GM13977 (cell line): ENCODE measurements around the gene CCDC122.

ENCODE experiments used
- DNase-seq: peaks from one replicate; pipeline ENCODE4 v3.0.0; 2012; ENCODE audit warnings: low spot score
- CTCF ChIP-seq: IDR thresholded peaks from 2 replicates; pipeline ENCODE4 v1.5.1; 2012; ENCODE audit warnings: mild to moderate bottlenecking, control low read depth; ENCODE audit not compliant: insufficient read depth; ENCODE audit errors: extremely low read depth, missing control alignments
- in situ Hi-C: fragments of 300-500 bp; cut with MboI; formaldehyde crosslinking; loops from one replicate; pipeline ENCODE4 v1.12.0; 2022; ENCODE audit warnings: low sequenced_read_pairs, low pct_unique_long_range_greater_than_20kb, mixed read lengths, inconsistent platforms; ENCODE audit not compliant: unreplicated experiment

The CCDC122 gene

GRCh38 chr13:43894438-43894837 lies 14.9 kb upstream of the CCDC122 start:
- DNase-seq = no peak
- in situ Hi-C loops = no loop called here
- peak; percentile 2 for TF ChIP-seq CTCF

GRCh38 chr13:43884222-43884621 lies 4.7 kb upstream of the CCDC122 start:
- in situ Hi-C loops = no loop called here
- DNase-seq = no peak
- TF ChIP-seq CTCF = no peak

- DNase-seq = no peak
- in situ Hi-C loops = no loop called here
- no peak for TF ChIP-seq CTCF
Observed at GRCh38 chr13:43883631-43884030, 4.1 kb upstream of the CCDC122 start.

DNA sequence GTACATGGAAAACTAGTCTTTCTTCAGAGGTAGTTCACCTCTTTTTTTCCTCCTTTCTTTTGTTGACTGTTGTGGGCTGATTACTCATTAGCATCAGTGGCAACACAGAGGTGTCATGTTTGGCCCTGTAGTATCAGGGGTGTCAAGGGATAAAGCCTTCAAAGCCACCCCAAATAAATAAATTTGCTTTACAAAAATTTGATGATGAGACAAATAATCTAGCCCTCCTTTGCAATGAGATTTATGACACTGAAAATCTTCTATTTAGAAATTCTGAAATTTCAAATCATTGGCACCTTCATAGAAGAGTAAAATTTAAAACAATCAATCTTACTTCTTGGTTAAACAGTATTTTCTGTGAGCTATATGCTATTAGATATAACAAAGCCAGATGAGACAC lies 2.0 kb upstream of the CCDC122 start:
- TF ChIP-seq CTCF = no peak
- no peak for DNase-seq

DNA sequence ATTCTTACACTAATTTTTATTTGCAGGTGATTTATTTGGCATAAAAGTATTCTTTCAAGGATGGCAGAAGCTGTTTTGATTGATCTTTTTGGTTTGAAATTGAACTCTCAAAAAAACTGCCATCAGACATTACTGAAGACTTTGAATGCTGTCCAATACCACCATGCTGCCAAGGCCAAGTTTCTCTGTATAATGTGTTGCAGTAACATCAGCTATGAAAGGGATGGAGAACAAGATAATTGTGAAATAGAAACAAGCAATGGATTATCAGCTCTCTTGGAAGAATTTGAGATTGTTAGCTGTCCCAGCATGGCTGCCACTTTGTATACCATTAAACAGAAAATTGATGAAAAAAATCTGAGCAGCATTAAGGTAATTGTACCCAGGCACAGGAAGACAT lies 1.4 kb upstream of the CCDC122 start:
- DNase-seq = no peak
- no peak for TF ChIP-seq CTCF
- in situ Hi-C loops = no loop called here

More for the DNA sequence above, 2.0 kb upstream of the CCDC122 start:
- in situ Hi-C loops = no loop called here

DNA sequence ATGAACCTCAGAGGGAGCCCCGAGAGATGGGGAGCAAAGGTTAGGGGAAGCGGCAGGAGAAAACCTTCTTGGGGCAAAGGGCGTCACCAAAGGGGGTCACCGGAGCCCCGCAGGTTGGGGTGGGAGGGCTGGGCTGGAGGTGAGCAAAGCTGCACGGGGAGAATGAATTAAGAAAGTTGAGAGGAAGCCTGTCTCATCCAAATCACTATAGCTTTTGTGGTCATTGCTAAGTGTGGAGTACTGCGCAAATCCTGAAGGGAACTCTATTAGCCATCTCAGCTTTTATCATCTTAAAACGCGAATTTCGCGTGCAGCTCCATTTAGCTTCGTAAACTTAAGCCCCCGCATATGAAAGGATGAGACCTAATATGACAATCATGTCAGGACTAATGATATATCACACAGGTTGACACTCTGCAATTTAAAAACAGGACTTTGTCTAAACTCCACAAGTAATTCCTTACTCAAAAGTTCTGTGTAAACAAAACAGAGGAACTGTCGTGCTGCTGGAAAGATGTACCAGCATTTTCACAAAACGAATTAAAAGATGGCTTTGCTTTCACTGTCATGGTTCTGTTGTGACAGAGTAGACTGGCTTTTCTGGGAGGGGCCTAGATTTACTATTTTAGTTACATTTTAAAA lies 795 bp upstream of the CCDC122 start:
- TF ChIP-seq CTCF = no peak
- in situ Hi-C loops = no loop called here
- no peak for DNase-seq
